IMR-90 (cell line): ENCODE measurements around the gene PTS. TPM values are rescaled to one million over a fixed set of nuclear protein-coding genes. Genes with fewer than 3 reads are reported as not detected.
"Not testable (repeated sequence)": the region's sequence is repeated elsewhere in the genome, so short reads cannot be mapped to it uniquely, and the experiment has no call there.

Source experiments
- ATAC-seq: fragments of 200-7000 bp; cut with Tn5 transposase; 2 replicates; pipeline ENCODE4 v1.9.1; 2020; ENCODE audit warnings: low read depth, mild to moderate bottlenecking, moderate library complexity
- BruUV-seq: library from RNA; stranded (reverse); fragments of 400-500 nt; replicated peaks from 2 replicates; lab custom pipeline; 2021; lab: Mats Ljungman, UMichigan
- CTCF ChIA-PET: fragments of 300-600 bp; formaldehyde crosslinking; extraction: SDS; loops from one replicate; lab custom pipeline; 2021; ENCODE audit warnings: antibody characterized with exemption; lab: Yijun Ruan, JAX
- POLR2A ChIA-PET: fragments of 300-600 bp; sonication (Branson Sonifier 250); formaldehyde crosslinking; loops from one replicate; lab custom pipeline; 2022; ENCODE audit warnings: antibody characterized with exemption; ENCODE audit not compliant: unreplicated experiment; lab: Charles Lee
- DNase-seq: peaks from one replicate; pipeline ENCODE4 v3.0.0; 2013
- H2AFZ ChIP-seq: replicated peaks from 2 replicates; pipeline ENCODE3; 2013; ENCODE audit warnings: low read length, mild to moderate bottlenecking; ENCODE audit not compliant: poor library complexity
- H2AK5ac ChIP-seq: 2 replicates; pipeline ENCODE4 v1.6.1; 2013; ENCODE audit warnings: low read depth, low read length, inconsistent platforms
- H2AK9ac ChIP-seq: replicated peaks from 2 replicates; pipeline ENCODE3; 2013; ENCODE audit warnings: mild to moderate bottlenecking, low read depth, low read length, moderate library complexity; ENCODE audit not compliant: poor library complexity
- H2BK120ac ChIP-seq: 2 replicates; pipeline ENCODE4 v1.6.1; 2013; ENCODE audit warnings: low read depth, low read length, inconsistent platforms
- H2BK15ac ChIP-seq: 3 replicates; pipeline ENCODE4 v1.6.1; 2013; ENCODE audit warnings: low read depth, low read length, inconsistent platforms
- H2BK20ac ChIP-seq: 2 replicates; pipeline ENCODE4 v1.6.1; 2013; ENCODE audit warnings: low read depth, mild to moderate bottlenecking, inconsistent platforms, low read length, moderate library complexity
- H2BK5ac ChIP-seq: 2 replicates; pipeline ENCODE4 v1.6.1; 2013; ENCODE audit warnings: mild to moderate bottlenecking, low read depth, low read length, inconsistent platforms; ENCODE audit not compliant: poor library complexity, severe bottlenecking
- H3K14ac ChIP-seq: replicated peaks from 2 replicates; pipeline ENCODE4 v1.6.1; 2013; ENCODE audit warnings: low read depth, low read length, inconsistent platforms
- H3K18ac ChIP-seq: 2 replicates; pipeline ENCODE4 v1.6.1; 2013; ENCODE audit warnings: low read depth, low read length, control low read depth
- H3K23ac ChIP-seq: 2 replicates; pipeline ENCODE4 v1.6.1; 2013; ENCODE audit warnings: low read depth, low read length, inconsistent platforms
- H3K27ac ChIP-seq: 2 replicates; pipeline ENCODE4 v1.5.1; 2013; ENCODE audit warnings: mild to moderate bottlenecking, control low read depth, low read length; ENCODE audit not compliant: insufficient read depth
- H3K27me3 ChIP-seq: 2 replicates; pipeline ENCODE4 v1.6.1; 2013; ENCODE audit warnings: low read length; ENCODE audit not compliant: control insufficient read depth, insufficient read depth
- H3K36me3 ChIP-seq: 2 replicates; pipeline ENCODE4 v1.6.1; 2013; ENCODE audit warnings: low read length, mixed read lengths; ENCODE audit not compliant: control insufficient read depth, insufficient read depth
- H3K4ac ChIP-seq: 2 replicates; pipeline ENCODE4 v1.6.1; 2013; ENCODE audit warnings: low read depth, low read length, inconsistent platforms
- H3K4me1 ChIP-seq: 2 replicates; pipeline ENCODE4 v1.6.1; 2013; ENCODE audit warnings: low read length, mixed read lengths; ENCODE audit not compliant: control insufficient read depth, insufficient read depth
- H3K4me2 ChIP-seq: 2 replicates; pipeline ENCODE4 v1.6.1; 2013; ENCODE audit warnings: low read depth, mild to moderate bottlenecking, control low read depth, low read length, moderate library complexity
- H3K4me3 ChIP-seq: 2 replicates; pipeline ENCODE4 v1.5.1; 2013; ENCODE audit warnings: low read depth, mild to moderate bottlenecking, control low read depth, low read length, moderate library complexity; ENCODE audit not compliant: insufficient read depth
- H3K56ac ChIP-seq: 2 replicates; pipeline ENCODE4 v1.6.1; 2013; ENCODE audit warnings: low read length, inconsistent platforms; ENCODE audit not compliant: insufficient read depth; ENCODE audit errors: extremely low read depth
- H3K79me1 ChIP-seq, 2 experiments: 2 replicates each; pipeline ENCODE4 v1.6.1; 2013; ENCODE audit warnings: low read length in 2 of 2, inconsistent platforms in 1 of 2, low read depth in 1 of 2
- H3K9ac ChIP-seq: 2 replicates; pipeline ENCODE4 v1.6.1; 2013; ENCODE audit warnings: low read depth, low read length, control low read depth
- H3K9me1 ChIP-seq: 2 replicates; pipeline ENCODE4 v1.6.1; 2013; ENCODE audit warnings: low read length, inconsistent platforms; ENCODE audit not compliant: insufficient read depth
- H3K9me3 ChIP-seq: 2 replicates; pipeline ENCODE4 v1.6.1; 2013; ENCODE audit warnings: low read length; ENCODE audit not compliant: control insufficient read depth, insufficient read depth
- H4K20me1 ChIP-seq: 2 replicates; pipeline ENCODE4 v1.6.1; 2013; ENCODE audit warnings: low read length, inconsistent platforms; ENCODE audit not compliant: insufficient read depth
- H4K5ac ChIP-seq: 2 replicates; pipeline ENCODE4 v1.6.1; 2013; ENCODE audit warnings: mild to moderate bottlenecking, low read depth, low read length, control low read depth
- H4K8ac ChIP-seq, 2 experiments: 2 replicates each; pipeline ENCODE4 v1.6.1; 2013; ENCODE audit warnings: low read depth in 2 of 2, low read length in 2 of 2, control low read depth in 1 of 2, inconsistent platforms in 1 of 2
- H4K91ac ChIP-seq: 2 replicates; pipeline ENCODE4 v1.6.1; 2013; ENCODE audit warnings: low read depth, low read length, inconsistent platforms; ENCODE audit not compliant: insufficient read depth
- WGBS, 2 experiments: methylation state at CpG; one replicate each; pipeline versions ENCODE4 v1.1.5 to v1.1.7; 2013; ENCODE audit warnings: missing lambda C conversion rate in 2 of 2; ENCODE audit not compliant: insufficient read length in 1 of 2; ENCODE audit errors: extremely low coverage in 2 of 2; 5-methylcytosine and 5-hydroxymethylcytosine counted together
- dilution Hi-C: fragments of 300-500 bp; cut with HindIII; formaldehyde crosslinking; loops from one replicate; pipeline ENCODE4 v1.14.3; 2018; ENCODE audit warnings: low sequenced_read_pairs; ENCODE audit not compliant: unreplicated experiment
- in situ Hi-C: fragments of 300-500 bp; cut with MboI; formaldehyde crosslinking; loops from 3 replicates; pipeline ENCODE4 v1.14.3; 2019; ENCODE audit warnings: low sequenced_read_pairs, inconsistent platforms, mixed read lengths
- intact Hi-C: fragments of 100-400 bp; cut with micrococcal nuclease; formaldehyde crosslinking; loops from 2 replicates; pipeline ENCODE4 v1.10.0; 2022
- polyA plus RNA-seq, 3 experiments: library from polyadenylated mRNA; depleted of rRNA; stranded (reverse); fragments of >200 nt; gene quantifications; 2 replicates each; pipeline ENCODE4 v1.2.3, GENCODE V29; 2012; ENCODE audit warnings: low replicate concordance in 1 of 3
- total RNA-seq: library from RNA; depleted of rRNA; stranded (reverse); fragments of >200 nt; gene quantifications from 2 replicates; pipeline ENCODE4 v1.2.3, GENCODE V29; 2012

The PTS gene
- total and polyA plus RNA-seq, 2 of the 4 experiments (the other 2 are of a cell fraction), result 21.0 to 51.8 TPM

DNA sequence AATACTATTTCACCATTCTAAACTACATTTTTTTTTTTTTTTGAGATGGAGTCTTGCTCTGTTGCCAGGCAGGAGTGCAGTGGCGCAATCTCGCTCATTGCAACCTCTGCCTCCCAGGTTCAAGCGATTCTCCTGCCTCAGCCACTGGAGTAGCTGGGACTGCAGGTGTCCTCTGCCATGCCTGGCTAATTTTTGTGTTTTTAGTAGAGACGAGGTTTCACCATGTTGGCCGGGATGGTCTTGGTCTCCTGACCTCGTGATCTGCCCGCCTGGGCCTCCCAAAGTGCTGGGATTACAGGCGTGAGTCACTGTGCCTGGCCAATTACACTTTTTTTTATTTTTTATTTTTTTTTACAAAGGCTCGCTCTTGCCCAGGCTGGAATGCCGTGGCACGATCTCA lies 31.1 kb upstream of the PTS start:
- H3K14ac ChIP-seq, H3K9ac ChIP-seq, H2BK15ac ChIP-seq, H4K91ac ChIP-seq, dilution Hi-C loops, H3K27me3 ChIP-seq, H4K20me1 ChIP-seq, H2AFZ ChIP-seq, H3K23ac ChIP-seq, CTCF ChIA-PET, H3K4me1 ChIP-seq, H3K36me3 ChIP-seq, H4K5ac ChIP-seq, H3K4ac ChIP-seq, BruUV-seq, intact Hi-C loops, H4K8ac ChIP-seq, H3K18ac ChIP-seq, H3K9me3 ChIP-seq, H2AK9ac ChIP-seq, H3K9me1 ChIP-seq, H2BK120ac ChIP-seq, H2AK5ac ChIP-seq, H3K27ac ChIP-seq, H3K56ac ChIP-seq, in situ Hi-C loops, H2BK5ac ChIP-seq, ATAC-seq, H2BK20ac ChIP-seq, DNase-seq, H3K4me3 ChIP-seq, H3K4me2 ChIP-seq, H3K79me1 ChIP-seq, POLR2A ChIA-PET: not testable (repeated sequence)
- 100% methylated on average over 1 of the region's 11 CpGs; no CpG with 5 or more reads in 1 of the 2 experiments for WGBS, 2 experiments
